Activated CD4-positive, CD25-positive, alpha-beta regulatory T cell treated with anti-CD3 and anti-CD28 coated beads, Interleukin-2, amount 50 U/mL, for 72 hours (primary cell): ENCODE results near the gene WNK2.

Source experiments
- DNase-seq: peaks from one replicate; pipeline ENCODE4 v3.0.0; 2021

The WNK2 gene

DNA sequence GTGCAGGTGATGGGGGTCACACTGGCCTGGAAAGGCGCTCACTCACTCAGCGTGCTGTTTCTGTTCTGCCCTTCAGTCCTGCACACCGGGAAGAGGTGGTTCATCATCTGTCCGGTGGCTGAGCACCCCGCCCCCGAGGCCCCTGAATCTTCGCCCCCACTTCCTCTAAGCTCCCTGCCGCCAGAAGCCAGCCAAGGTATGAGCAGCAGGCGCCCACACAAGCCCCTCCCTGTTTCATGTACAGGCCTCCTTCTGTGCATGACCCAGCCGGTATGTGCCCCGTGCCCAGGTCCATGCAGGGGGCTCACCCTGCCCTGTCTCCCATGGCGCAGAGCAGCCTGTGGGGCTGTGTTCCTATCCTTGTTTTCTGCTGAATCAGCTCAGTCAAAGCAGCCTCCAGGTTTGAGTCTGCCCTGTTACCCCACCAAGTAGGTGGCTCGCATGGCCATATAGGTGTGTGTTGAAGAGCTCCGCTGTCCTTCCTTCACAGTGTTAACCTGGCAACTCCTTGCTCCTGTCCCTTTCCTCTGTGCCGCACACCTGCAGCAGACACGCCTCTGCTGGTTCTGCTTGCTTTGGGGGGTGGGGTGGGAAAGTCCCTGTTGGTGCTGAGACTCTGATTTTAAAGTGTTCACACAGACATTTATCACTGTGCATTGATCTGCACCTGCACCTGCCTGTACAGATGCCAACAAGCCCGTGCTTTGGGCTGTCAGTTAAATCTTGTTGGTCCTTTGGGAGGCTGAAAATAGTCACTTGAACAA is 84.8 kb downstream of the WNK2 start:
- peak; percentile 31 for DNase-seq

DNA sequence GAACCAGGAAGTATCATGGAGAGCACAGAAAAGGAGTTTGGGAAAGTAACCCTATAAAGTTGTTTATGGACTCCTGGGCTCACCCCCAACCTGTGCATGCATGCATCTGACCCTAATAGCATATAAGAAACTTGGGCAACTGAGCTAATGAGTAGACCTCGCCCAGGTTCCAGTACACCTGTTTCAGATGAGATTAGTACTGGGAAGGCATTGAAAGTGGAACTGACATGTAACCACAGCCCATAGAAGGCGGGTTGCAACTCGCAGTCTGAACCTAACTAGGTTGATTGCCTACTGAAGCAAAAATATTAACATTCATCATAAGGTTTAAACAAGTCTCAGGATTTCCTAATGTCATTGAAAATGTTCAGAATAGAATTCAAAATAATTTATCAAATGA is 87.0 kb downstream of the WNK2 start:
- no peak for DNase-seq

DNA sequence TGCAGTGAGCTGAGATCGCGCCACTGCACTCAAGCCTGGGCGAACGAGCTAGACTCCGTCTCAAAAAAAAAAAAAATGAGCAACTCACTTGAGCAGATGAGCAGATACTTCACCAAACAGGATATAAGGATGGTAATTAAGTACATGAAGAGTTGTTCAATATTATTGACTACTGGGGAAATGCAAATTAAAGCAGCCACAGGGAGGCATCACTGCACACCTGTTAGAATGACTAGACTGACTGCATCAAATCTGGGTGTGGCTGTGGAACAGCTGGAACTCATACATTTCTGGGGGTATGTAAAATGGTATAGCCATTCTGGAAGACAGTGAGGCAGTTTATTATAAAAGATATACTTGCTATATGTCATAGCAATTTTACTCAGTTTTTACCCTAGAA is 93.0 kb downstream of the WNK2 start:
- DNase-seq: no peak

DNA sequence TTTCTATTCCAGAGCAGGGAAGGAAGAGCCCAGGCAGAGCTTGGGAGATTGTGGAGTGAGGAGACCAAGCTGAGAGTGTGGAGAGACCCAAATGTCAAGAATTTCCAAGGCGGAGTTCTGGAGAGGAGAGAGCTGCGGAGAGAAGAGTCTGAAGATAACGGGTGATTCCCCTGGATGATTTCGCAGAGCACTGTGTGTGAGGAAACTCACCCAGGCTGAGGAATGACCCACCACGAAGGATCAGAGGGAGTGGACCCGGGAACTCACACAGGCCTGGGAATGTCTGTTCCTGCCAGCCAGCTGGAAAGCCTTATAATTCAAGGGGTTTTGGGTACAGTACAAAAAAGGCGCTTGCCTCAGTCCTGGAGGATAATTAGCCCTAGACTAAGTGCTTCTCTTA is 94.2 kb downstream of the WNK2 start:
- DNase-seq: peak; percentile 21

DNA sequence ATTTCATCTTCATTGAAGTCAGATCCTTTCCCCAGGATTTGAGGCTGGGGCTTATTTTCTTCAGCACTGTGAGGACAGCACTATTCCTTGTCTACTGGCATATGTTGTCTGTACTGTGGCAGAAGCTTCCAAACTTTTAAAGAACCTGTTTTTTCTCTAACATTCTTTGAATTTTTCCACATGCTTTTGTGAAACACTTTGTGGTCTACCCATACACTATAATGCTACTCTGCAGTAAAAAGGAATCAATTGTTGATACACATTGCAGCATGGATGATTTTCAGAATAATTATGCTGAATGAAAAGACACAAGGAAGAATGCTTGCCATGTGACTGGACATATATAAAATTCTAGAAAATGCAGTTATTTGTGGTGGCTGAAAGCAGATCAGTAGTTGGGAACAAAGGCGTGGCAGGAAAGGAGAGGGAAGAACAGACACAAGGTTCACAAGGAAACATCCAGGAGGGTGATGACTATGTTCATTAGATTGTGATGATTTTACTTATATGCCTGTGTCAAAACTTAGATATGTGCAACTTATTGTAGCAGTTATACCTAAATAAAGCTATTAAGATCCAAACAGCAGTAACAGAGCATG is 96.8 kb downstream of the WNK2 start:
- no peak for DNase-seq

- DNase-seq: no peak
Measured at GRCh38 chr9:93286252-93287188, 102.6 kb downstream of the WNK2 start.

DNA sequence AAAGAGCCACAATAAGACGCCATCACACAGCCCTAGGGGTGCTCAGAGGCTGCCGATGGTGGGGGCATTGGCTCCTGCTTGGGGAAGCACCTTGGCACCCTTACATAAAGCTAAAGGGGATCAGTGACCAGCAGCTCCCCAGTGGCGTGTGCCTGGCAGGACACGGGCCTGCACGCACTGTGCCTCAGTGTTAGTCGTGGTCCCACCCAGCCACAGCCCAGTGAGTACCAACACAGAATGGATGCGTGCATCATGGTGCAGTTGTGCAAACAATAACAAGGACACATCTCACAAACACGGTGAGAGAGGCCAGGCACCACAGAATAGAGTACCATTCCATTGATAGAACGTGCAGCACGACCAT is 103.2 kb downstream of the WNK2 start:
- no peak for DNase-seq

DNA sequence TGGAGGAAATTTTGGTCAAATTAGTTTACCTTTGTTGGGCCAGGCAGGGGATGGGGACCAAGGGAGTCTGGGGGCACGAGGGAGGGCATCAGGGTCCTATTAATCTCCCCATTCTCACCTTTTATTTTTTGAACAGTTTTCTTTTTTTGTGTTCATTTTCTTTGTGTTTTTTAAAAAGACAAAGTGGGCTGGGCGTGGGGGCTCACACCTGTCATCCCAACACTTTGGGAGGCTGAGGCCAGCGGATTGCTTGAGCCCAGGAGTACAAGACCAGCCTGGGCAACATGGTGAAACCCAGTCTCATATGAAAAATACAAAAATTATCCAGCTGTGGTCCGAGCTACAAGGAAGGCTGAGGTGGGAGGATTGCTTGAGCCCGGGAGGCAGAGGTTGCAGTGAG is 103.7 kb downstream of the WNK2 start:
- no peak for DNase-seq

- DNase-seq: no peak
Measured at GRCh38 chr9:93288341-93288740, 104.4 kb downstream of the WNK2 start.

GRCh38 chr9:93288891-93289883 is 105.2 kb downstream of the WNK2 start:
- no peak for DNase-seq

DNA sequence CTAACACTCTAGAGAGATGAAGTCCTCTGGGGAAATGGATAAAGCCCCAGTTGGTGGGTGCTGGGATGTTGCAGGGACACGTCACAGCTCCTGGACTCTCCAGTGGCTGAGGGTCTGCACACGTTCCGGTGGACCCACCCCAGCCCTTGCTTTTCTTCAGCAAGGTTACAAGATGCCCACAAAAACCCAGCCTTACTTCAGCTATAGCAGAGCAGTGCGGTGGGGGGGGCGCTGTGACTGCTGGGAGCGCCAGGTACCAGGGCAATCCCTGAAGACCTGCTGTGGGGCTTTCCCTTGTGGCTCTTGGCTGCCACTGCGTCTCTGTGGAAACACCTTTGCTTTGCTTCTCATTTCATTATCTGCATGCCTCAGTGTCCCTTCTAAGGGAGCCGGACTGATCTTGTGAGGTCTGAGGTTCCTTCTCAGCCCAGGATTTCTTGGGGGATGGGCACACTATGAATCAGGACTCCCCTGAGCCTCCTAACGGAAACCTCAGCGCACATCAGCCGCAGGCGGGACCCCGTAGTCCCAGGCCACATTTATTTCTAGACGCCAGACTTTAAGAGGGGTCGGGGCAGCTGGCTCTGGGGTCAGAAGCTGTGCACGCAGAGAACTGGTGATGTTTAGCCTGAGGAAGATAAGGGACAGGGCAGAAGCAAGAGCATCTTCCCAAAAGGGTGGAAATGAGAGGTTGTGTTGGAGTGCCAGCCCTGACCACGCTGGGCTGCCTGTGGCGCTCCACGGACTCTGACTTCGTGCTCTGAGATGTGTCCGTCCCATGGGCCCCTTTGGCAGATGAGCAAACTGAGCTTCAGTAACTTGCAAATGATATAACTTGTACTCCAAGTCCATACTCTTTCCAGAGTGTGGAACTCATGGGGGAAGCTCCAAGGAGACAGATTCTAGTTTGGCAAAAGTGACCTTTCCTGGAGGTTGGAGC is 106.8 kb downstream of the WNK2 start:
- DNase-seq: no peak

- DNase-seq: no peak
Measured at GRCh38 chr9:93291536-93292287, 107.8 kb downstream of the WNK2 start.

DNA sequence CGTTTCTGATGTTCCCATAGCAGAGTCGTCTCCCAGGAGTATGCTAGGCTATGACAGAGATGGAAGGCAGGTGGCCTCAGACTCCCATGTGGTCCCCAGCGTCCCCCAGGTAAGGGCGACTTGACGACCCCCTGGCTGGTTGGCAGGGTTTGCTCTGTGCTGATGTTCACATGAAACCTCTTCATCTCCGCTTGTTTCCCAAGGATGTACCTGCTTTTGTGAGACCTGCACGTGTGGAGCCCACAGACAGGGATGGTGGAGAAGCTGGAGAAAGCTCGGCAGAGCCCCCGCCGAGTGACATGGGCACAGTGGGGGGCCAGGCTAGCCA is 108.3 kb downstream of the WNK2 start:
- DNase-seq: no peak

- no peak for DNase-seq
Measured at GRCh38 chr9:93292664-93293328, 108.9 kb downstream of the WNK2 start.

DNA sequence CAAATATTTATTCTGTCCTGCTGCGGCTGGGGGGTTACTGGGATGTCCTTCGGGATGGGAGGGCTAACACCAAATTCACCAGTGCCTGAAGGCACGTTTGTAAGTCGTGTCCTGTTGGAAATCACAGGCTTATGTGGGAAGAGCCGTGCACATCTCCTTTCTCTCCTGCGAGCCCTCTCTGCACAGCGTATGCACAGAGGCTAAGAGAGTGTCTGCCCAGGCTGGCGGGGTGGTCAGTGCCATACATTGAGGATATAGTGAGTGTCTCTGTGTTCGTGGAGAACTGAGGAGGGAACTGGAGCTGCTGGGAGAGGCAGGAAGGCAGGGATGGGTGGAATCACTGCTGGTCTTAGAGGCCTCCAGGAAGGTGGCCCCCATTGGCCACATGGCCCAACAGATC is 110.1 kb downstream of the WNK2 start:
- DNase-seq: no peak

DNA sequence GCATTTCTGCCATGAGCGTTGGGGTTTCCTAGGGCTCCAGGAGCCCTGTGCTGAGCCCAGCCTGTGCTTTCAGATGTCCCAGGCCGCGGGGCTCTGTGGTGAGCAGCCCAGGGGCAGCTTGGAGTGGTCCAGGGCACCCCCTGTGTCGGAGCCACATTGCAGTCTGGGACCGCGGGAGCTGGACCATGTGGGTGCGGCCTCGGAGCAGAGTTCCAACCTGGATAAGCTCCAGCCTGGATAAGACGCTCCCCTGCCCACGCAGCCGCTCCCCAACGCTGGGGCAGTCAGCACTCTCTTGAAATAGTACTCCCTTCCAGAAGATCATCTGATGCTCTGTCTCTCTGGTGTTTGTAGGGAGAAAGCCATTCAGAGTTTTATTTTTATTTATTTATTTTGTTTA is 111.1 kb downstream of the WNK2 start:
- DNase-seq: no peak

DNA sequence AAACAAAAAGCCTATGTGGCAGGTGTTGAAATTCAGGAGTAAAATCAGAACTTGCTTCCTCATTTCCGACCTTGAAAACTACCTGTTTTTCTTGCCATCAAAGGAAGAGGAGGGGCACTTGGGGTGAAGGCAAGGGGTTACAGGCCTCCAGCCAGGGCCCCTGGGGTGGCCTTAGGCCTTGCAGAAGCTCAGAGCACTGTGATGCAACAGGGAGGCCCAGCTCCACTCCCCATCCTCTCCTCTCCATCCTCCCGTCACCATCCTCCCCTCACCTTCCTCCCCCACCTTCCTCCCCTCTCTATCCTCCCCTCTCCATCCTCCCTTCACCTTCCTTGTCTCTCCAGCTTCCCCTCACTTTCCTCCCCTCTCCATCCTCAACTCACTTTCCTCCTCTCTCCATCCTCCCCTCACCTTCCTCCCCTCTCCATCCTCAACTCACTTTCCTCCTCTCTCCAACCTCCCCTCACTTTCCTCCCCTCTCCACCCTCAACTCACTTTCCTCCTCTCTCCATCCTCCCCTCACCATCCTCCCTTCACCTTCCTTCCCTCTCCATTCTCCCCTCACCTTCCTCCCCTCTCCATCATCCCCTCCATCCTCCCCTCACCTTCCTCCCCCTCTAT is 111.6 kb downstream of the WNK2 start:
- DNase-seq: no peak

- no peak for DNase-seq
Measured at GRCh38 chr9:93296889-93297480, 113.0 kb downstream of the WNK2 start.
